Cardiac muscle cell (in vitro differentiated cells and primary cell): ENCODE measurements around the gene EPPIN. TPM values are rescaled to one million over a fixed set of nuclear protein-coding genes. Genes with fewer than 3 reads are reported as not detected.

Experiments used
- DNase-seq, 2 donors: peaks; one replicate each; pipeline versions ENCODE4 v3.0.0 to v3.0.0-alpha.2; 2010 to 2017; ENCODE audit warnings: low read depth in 1 of 2, low spot score in 1 of 2
- H3K27ac ChIP-seq: fragments of 200-600 bp; sonication (generic); 2 replicates; pipeline ENCODE4 v1.5.1; 2016
- H3K27me3 ChIP-seq: fragments of 200-600 bp; sonication (generic); 2 replicates; pipeline ENCODE4 v1.6.0; 2016; ENCODE audit warnings: control low read depth
- H3K36me3 ChIP-seq: fragments of 200-600 bp; sonication (generic); 2 replicates; pipeline ENCODE4 v1.5.1; 2016; ENCODE audit warnings: control low read depth
- H3K4me1 ChIP-seq: fragments of 200-600 bp; sonication (generic); 2 replicates; pipeline ENCODE4 v1.8.1; 2017; ENCODE audit warnings: low read depth, mild to moderate bottlenecking, mixed run types
- H3K4me3 ChIP-seq: fragments of 200-600 bp; sonication (generic); 2 replicates; pipeline ENCODE4 v1.5.1; 2016; ENCODE audit warnings: mild to moderate bottlenecking
- H3K9me3 ChIP-seq: fragments of 200-600 bp; sonication (generic); 2 replicates; pipeline ENCODE4 v1.5.1; 2017; ENCODE audit warnings: low read depth, mild to moderate bottlenecking, control low read depth
- CTCF ChIP-seq: IDR thresholded peaks from 2 replicates; pipeline ENCODE4 v1.5.1; 2012; ENCODE audit warnings: low read depth, mild to moderate bottlenecking, low read length
- polyA plus RNA-seq: library from polyadenylated mRNA; unstranded; fragments of >200 nt; fragmentation: Nextera tagmentation; extraction: Ambion mirVana; gene quantifications from 2 replicates; pipeline ENCODE4 v1.2.1, GENCODE V29; 2016
- total RNA-seq: library from RNA; depleted of rRNA; stranded (reverse); fragments of >200 nt; gene quantifications from 2 replicates; pipeline ENCODE4 v1.2.3, GENCODE V29; 2016

The EPPIN gene
- total and polyA plus RNA-seq, 2 experiments from 2014 or later: not detected

DNA sequence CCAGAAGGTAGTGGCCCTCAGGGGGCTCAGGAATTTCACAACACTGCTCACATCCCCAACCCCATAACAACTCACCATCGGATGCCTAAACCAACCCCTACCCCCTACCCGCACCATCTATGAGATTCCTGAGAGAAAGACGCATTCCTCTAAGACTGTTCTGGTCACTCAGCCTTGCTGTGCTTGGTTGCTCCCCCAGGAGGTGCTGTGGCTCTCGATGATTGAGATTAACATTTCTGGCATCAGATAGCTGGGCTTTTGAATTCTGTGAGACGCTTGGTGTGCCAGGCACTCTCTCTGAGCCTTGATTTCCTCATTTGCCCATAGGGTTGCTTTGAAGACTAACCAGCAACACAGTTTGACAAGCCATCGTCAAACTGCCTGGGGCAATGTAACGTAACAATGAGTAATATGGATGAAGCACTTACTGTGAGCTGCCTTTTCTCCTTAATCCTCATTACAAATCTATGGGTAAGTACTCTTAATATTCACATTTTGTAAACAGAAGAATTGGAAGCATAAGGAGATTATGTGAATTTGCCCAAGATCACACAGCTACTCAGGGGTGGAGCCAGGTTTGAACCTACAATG, 8.9 kb downstream of the EPPIN start:
- no peak for DNase-seq
- Histone ChIP-seq H3K27ac (no peak overlapping the region), H3K36me3 (no peaks in the 10 kb centered on the region), H3K4me3 (no peak overlapping the region), H3K9me3 (no peaks in the 10 kb centered on the region), H3K4me1 (no peaks in the 10 kb centered on the region), H3K27me3 (peaks cover 2% of the 10 kb centered on the region)
- TF ChIP-seq CTCF: no peak

- no peaks in the 10 kb centered on the region for H3K4me1 ChIP-seq
Measured at GRCh38 chr20:45527294-45527693, 19.9 kb downstream of the EPPIN start.

GRCh38 chr20:45523821-45524220, 23.4 kb downstream of the EPPIN start:
- H3K9me3 ChIP-seq: no peaks in the 10 kb centered on the region
- no peak overlapping the region for H3K27ac ChIP-seq
- peaks cover 2% of the 10 kb centered on the region for H3K4me1 ChIP-seq
- peaks cover 4% of the 10 kb centered on the region for H3K27me3 ChIP-seq
- H3K36me3 ChIP-seq: no peaks in the 10 kb centered on the region
- no peak for TF ChIP-seq CTCF
- no peak overlapping the region for H3K4me3 ChIP-seq
- no peak for DNase-seq

More at GRCh38 chr20:45527294-45527693, 19.9 kb downstream of the EPPIN start:
- Histone ChIP-seq H3K9me3 (no peaks in the 10 kb centered on the region), H3K4me3 (no peak overlapping the region), H3K27ac (no peak overlapping the region), H3K36me3 (no peaks in the 10 kb centered on the region), H3K27me3 (peaks cover 4% of the 10 kb centered on the region)
- no peak for TF ChIP-seq CTCF
- no peak for DNase-seq

DNA sequence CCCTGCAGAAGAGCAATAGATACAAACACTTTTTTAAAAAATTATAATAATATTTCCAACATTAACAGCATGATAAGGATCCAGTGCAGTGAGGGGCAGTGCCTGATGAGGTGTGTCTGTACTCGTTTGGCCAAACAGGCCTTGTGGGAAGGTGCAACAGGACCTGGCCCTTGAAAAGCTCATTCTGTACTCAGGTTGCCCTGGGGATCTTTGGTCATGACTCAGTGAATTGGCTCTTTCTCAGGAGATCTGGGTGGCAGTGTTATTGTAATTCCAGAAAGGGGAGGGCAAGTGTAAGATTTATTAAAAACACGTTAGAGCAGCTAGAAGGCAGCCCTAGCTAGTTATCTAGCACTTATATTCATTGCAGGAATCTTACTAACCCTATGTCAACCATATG, 28.9 kb downstream of the EPPIN start:
- H3K36me3 ChIP-seq: no peaks in the 10 kb centered on the region
- no peak for TF ChIP-seq CTCF
- no peak overlapping the region for H3K4me3 ChIP-seq
- H3K27ac ChIP-seq: no peak overlapping the region
- H3K27me3 ChIP-seq: peaks cover 14% of the 10 kb centered on the region
- no peaks in the 10 kb centered on the region for H3K9me3 ChIP-seq
- peaks cover 2% of the 10 kb centered on the region for H3K4me1 ChIP-seq
- DNase-seq: no peak

DNA sequence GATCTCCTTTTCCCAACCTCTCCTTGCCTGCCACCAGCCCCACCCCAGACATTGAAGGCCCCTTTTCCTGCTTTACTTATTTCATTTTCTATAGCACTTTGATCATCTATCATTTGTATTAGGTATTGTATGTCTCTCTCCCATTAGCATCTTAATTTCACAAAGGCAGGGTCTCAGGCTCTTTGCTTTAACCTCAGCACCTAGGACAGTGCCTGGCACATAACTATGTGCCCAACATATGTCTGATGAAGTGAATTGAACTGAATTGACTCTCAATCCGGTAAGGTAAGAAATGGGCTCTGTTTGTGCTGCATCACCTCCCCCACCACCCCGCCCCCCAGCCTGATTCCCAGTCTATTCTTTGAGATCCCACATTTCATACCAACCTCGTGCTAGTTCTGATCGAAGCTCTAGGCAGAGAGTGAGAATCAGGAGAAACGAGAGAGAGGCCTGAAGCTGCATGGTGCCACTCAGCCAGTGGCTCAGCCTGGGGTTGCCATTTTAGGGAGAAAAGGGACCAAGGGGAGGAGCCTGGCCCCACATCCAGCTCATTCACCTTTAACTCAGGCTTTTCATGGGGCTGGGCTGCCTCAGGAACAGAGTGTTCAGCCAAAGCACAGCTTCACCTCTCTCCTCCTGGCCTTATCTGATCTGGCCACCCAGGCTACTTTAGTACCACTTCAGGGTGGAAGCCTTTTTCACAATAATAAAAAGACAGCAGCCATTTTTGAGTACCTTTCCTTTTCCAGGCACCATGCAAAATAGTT, 31.9 kb downstream of the EPPIN start, which contains the start of gene SPINT3:
SPINT3 (minus strand) TSS at position 476 of the 767 bp plus-strand sequence; CDS start at position 462, 14 bp downstream.
- peak in 1 of 2 donors; percentile 8 for DNase-seq
- no peak within 1 kb of the TSS for H3K27ac ChIP-seq
- H3K4me1 ChIP-seq: no peaks in the 10 kb centered on the region
- no peaks in the 10 kb centered on the region for H3K9me3 ChIP-seq
- no peak for TF ChIP-seq CTCF
- H3K4me3 ChIP-seq: no peak within 1 kb of the TSS
- H3K36me3 ChIP-seq: no peaks in the 10 kb centered on the region
- H3K27me3 ChIP-seq: peaks cover 15% of the 10 kb centered on the region
